ENCODE results near the gene TMEM237.

DNA sequence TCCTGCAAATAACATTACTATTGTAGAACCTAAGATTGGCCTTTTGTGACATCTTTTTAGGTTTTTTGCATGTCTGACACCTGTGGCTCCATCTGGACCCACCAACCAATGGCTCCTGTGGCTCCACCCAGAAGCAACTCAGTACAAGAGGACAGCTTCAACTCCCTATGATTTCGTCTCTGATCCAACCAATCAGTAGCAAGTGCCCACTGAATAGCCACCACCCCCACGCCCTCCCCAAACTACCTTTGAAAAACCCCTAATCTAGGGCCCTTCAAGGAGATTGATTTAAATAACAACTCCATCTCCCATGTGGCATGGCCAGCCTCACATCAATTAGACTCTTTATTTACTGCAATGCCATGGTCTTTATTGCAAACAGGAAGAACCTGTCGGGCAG, 31.5 kb upstream of the TMEM237 start:
- TF ChIP-seq, protein P1, sequence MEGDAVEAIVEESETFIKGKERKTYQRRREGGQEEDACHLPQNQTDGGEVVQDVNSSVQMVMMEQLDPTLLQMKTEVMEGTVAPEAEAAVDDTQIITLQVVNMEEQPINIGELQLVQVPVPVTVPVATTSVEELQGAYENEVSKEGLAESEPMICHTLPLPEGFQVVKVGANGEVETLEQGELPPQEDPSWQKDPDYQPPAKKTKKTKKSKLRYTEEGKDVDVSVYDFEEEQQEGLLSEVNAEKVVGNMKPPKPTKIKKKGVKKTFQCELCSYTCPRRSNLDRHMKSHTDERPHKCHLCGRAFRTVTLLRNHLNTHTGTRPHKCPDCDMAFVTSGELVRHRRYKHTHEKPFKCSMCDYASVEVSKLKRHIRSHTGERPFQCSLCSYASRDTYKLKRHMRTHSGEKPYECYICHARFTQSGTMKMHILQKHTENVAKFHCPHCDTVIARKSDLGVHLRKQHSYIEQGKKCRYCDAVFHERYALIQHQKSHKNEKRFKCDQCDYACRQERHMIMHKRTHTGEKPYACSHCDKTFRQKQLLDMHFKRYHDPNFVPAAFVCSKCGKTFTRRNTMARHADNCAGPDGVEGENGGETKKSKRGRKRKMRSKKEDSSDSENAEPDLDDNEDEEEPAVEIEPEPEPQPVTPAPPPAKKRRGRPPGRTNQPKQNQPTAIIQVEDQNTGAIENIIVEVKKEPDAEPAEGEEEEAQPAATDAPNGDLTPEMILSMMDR (IDR thresholded peaks at IDR 0.05), result no peak
- TF ChIP-seq POLR2A (IDR thresholded peaks at IDR 0.05) (no peak), POLR2AphosphoS5 (IDR thresholded peaks at IDR 0.05) (no peak), EP300 (IDR thresholded peaks at IDR 0.05) (no peak)
